WTC11 (cell line): ENCODE results near the gene IL4I1. TPM values are rescaled to one million over a fixed set of nuclear protein-coding genes. Genes with fewer than 3 reads are reported as not detected.

Experiments used
- AR ChIP-seq: fragments of 250-450 bp; sonication (Bioruptor Pico); IDR thresholded peaks from 2 replicates; pipeline ENCODE4 v1.9.0; 2021; ENCODE audit warnings: mild to moderate bottlenecking
- ATF3 ChIP-seq: sonication (generic); formaldehyde crosslinking; conservative IDR thresholded peaks from 2 replicates; pipeline ENCODE4 v1.8.1; 2022; ENCODE audit warnings: mild to moderate bottlenecking, missing genetic modification reagents
- ATF6 ChIP-seq: sonication (generic); formaldehyde crosslinking; IDR thresholded peaks from 2 replicates; pipeline ENCODE4 v1.8.1; 2023; ENCODE audit warnings: mild to moderate bottlenecking, missing genetic modification reagents
- CREB1 ChIP-seq: sonication (generic); formaldehyde crosslinking; IDR thresholded peaks from 2 replicates; pipeline ENCODE4 v1.8.0; 2023; ENCODE audit warnings: mild to moderate bottlenecking, missing genetic modification reagents
- CREM ChIP-seq: sonication (generic); formaldehyde crosslinking; IDR thresholded peaks from 2 replicates; pipeline ENCODE4 v1.8.1; 2022; ENCODE audit warnings: mild to moderate bottlenecking, missing genetic modification reagents, moderate library complexity
- CTCF ChIP-seq: fragments of 200-600 bp; IDR thresholded peaks from 2 replicates; pipeline ENCODE4 v1.8.0; 2022; ENCODE audit warnings: antibody characterized with exemption
- ETV6 ChIP-seq: sonication (generic); formaldehyde crosslinking; IDR thresholded peaks from 2 replicates; pipeline ENCODE4 v1.8.1; 2022; ENCODE audit warnings: mild to moderate bottlenecking, missing genetic modification reagents
- FOXJ3 ChIP-seq: sonication (generic); formaldehyde crosslinking; IDR thresholded peaks from 2 replicates; pipeline ENCODE4 v1.9.0; 2021; ENCODE audit warnings: missing genetic modification reagents, mild to moderate bottlenecking, borderline replicate concordance
- FOXP4 ChIP-seq: sonication (generic); formaldehyde crosslinking; IDR thresholded peaks from 2 replicates; pipeline ENCODE4 v1.8.0; 2022; ENCODE audit warnings: mild to moderate bottlenecking, missing genetic modification reagents
- GABPB1 ChIP-seq: sonication (generic); formaldehyde crosslinking; IDR thresholded peaks from 2 replicates; pipeline ENCODE4 v1.8.1; 2023; ENCODE audit warnings: mild to moderate bottlenecking, missing genetic modification reagents
- GRHL2 ChIP-seq: fragments of 250-450 bp; sonication (Bioruptor Pico); IDR thresholded peaks from 2 replicates; pipeline ENCODE4 v1.8.0; 2022; ENCODE audit warnings: mild to moderate bottlenecking, moderate library complexity; ENCODE audit not compliant: insufficient replicate concordance, severe bottlenecking
- IRF2 ChIP-seq: sonication (generic); formaldehyde crosslinking; IDR thresholded peaks from 2 replicates; pipeline ENCODE4 v1.8.0; 2022; ENCODE audit warnings: low read depth, missing genetic modification reagents, borderline replicate concordance
- JAZF1 ChIP-seq: fragments of 250-450 bp; sonication (Bioruptor Pico); IDR thresholded peaks from 2 replicates; pipeline ENCODE4 v1.9.0; 2021; ENCODE audit warnings: moderate library complexity, mild to moderate bottlenecking, inconsistent platforms
- MLX ChIP-seq: sonication (generic); formaldehyde crosslinking; IDR thresholded peaks from 2 replicates; pipeline ENCODE4 v1.8.1; 2023; ENCODE audit warnings: mild to moderate bottlenecking, missing genetic modification reagents, moderate library complexity
- MYBL2 ChIP-seq: sonication (generic); formaldehyde crosslinking; IDR thresholded peaks from 2 replicates; pipeline ENCODE4 v1.8.1; 2023; ENCODE audit warnings: mild to moderate bottlenecking, moderate library complexity, missing genetic modification reagents
- PREB ChIP-seq: sonication (generic); formaldehyde crosslinking; IDR thresholded peaks from 2 replicates; pipeline ENCODE4 v1.8.1; 2022; ENCODE audit warnings: mild to moderate bottlenecking, missing genetic modification reagents, moderate library complexity, borderline replicate concordance
- RORB ChIP-seq: fragments of 250-450 bp; sonication (Bioruptor Pico); IDR thresholded peaks from 2 replicates; pipeline ENCODE4 v1.9.0; 2021; ENCODE audit warnings: mild to moderate bottlenecking
- SMAD4 ChIP-seq: sonication (generic); formaldehyde crosslinking; IDR thresholded peaks from 2 replicates; pipeline ENCODE4 v1.8.0; 2022; ENCODE audit warnings: mild to moderate bottlenecking, missing genetic modification reagents
- TCF7 ChIP-seq: sonication (generic); formaldehyde crosslinking; IDR thresholded peaks from 2 replicates; pipeline ENCODE4 v1.8.0; 2022; ENCODE audit warnings: mild to moderate bottlenecking, low read depth, missing genetic modification reagents, moderate library complexity
- TEAD4 ChIP-seq: sonication (generic); formaldehyde crosslinking; IDR thresholded peaks from 2 replicates; pipeline ENCODE4 v1.8.0; 2022; ENCODE audit warnings: mild to moderate bottlenecking, missing genetic modification reagents
- TP53 ChIP-seq: sonication (generic); formaldehyde crosslinking; IDR thresholded peaks from 2 replicates; pipeline ENCODE4 v1.8.1; 2023; ENCODE audit warnings: mild to moderate bottlenecking, missing genetic modification reagents
- ZNF317 ChIP-seq: sonication (generic); formaldehyde crosslinking; IDR thresholded peaks from 2 replicates; pipeline ENCODE4 v1.8.1; 2023; ENCODE audit warnings: low read depth, mild to moderate bottlenecking, moderate library complexity, missing genetic modification reagents, borderline replicate concordance
- ZNF396 ChIP-seq: fragments of 250-450 bp; sonication (Bioruptor Pico); IDR thresholded peaks from 2 replicates; pipeline ENCODE4 v1.8.0; 2021; ENCODE audit warnings: mild to moderate bottlenecking, moderate library complexity, borderline replicate concordance
- ZNF532 ChIP-seq: fragments of 250-450 bp; sonication (Bioruptor Pico); IDR thresholded peaks from 2 replicates; pipeline ENCODE4 v1.9.0; 2021; ENCODE audit warnings: mild to moderate bottlenecking, borderline replicate concordance
- total RNA-seq: library from RNA; stranded (reverse); gene quantifications from 3 replicates; pipeline ENCODE4 v1.2.3, GENCODE V29; 2021

IL4I1 gene
- total RNA-seq, 1 experiment from 2014 or later = 0.83 TPM

GRCh38 chr19:49876422-49877019 lies 20.2 kb downstream of the IL4I1 start (continued):
- peak; percentile 90 for TF ChIP-seq ZNF532 (CRISPR knock-in tag)
- TF ChIP-seq IRF2 (CRISPR knock-in tag) = no peak
- TF ChIP-seq ZNF317 (CRISPR knock-in tag) = 0 out of 2 replicates have a peak, but pooled peaks have one; percentile 51
- no peak for TF ChIP-seq TCF7 (CRISPR knock-in tag)
- TF ChIP-seq CREB1 (CRISPR knock-in tag) = 0 out of 2 replicates have a peak, but pooled peaks have one; percentile 62
- no peak for TF ChIP-seq ATF6 (CRISPR knock-in tag)
- TF ChIP-seq CREM (CRISPR knock-in tag) = peak; percentile 93
- TF ChIP-seq AR = no peak
- no peak for TF ChIP-seq MYBL2 (CRISPR knock-in tag)
- TF ChIP-seq FOXP4 (CRISPR knock-in tag) = no peak; the same call in 1 of the 2 replicates
- 0 out of 2 replicates have a peak, but pooled peaks have one; percentile 39 for TF ChIP-seq ATF3 (CRISPR knock-in tag)
- no peak for TF ChIP-seq JAZF1 (CRISPR knock-in tag)
- TF ChIP-seq ZNF396 (CRISPR knock-in tag) = no peak
- no peak for TF ChIP-seq PREB
- TF ChIP-seq TEAD4 (CRISPR knock-in tag) = no peak
- no peak for TF ChIP-seq GRHL2 (CRISPR knock-in tag)
- TF ChIP-seq RORB = no peak
- no peak for TF ChIP-seq FOXJ3 (CRISPR knock-in tag)
- TF ChIP-seq GABPB1 = peak; percentile 69
- TF ChIP-seq CTCF = no peak
- TF ChIP-seq ETV6 (CRISPR knock-in tag) = no peak
- no peak for TF ChIP-seq SMAD4
- TF ChIP-seq TP53 (CRISPR knock-in tag) = no peak
- TF ChIP-seq MLX = no peak
